ENCODE measurements around the gene CD109. TPM values are rescaled to one million over a fixed set of nuclear protein-coding genes. Genes with fewer than 3 reads are reported as not detected.

The CD109 gene
- total RNA-seq, 1 donor from 2014 or later: 1.5 TPM

GRCh38 chr6:73743081-73743480 lies 47.1 kb downstream of the CD109 start:
- H3K36me3 Mint-ChIP-seq: no peaks in the 10 kb centered on the region
- no peaks in the 10 kb centered on the region for H3K9me3 Mint-ChIP-seq
- no peak for DNase-seq (ENCODE audit: extremely low spot score, unreplicated experiment)
- peaks cover 6% of the 10 kb centered on the region for H3K27me3 Mint-ChIP-seq
- no peak overlapping the region for H3K27ac Mint-ChIP-seq
- H3K4me3 Mint-ChIP-seq: no peak overlapping the region
- H3K4me1 Mint-ChIP-seq (ENCODE audit: unreplicated experiment): no peaks in the 10 kb centered on the region
- no peak for TF ChIP-seq CTCF (conservative IDR thresholded peaks at IDR 0.05)

GRCh38 chr6:73743556-73743955 lies 47.6 kb downstream of the CD109 start:
- Mint-ChIP-seq H3K4me3 (no peak overlapping the region), H3K27me3 (peaks cover 5% of the 10 kb centered on the region), H3K27ac (no peak overlapping the region), H3K4me1 (ENCODE audit: unreplicated experiment) (no peaks in the 10 kb centered on the region), H3K9me3 (no peaks in the 10 kb centered on the region), H3K36me3 (no peaks in the 10 kb centered on the region)
- DNase-seq (ENCODE audit: extremely low spot score, unreplicated experiment): no peak
- TF ChIP-seq CTCF (conservative IDR thresholded peaks at IDR 0.05): no peak

- H3K27ac Mint-ChIP-seq: no peak overlapping the region
- no peak overlapping the region for H3K4me3 Mint-ChIP-seq
- no peaks in the 10 kb centered on the region for H3K9me3 Mint-ChIP-seq
- no peaks in the 10 kb centered on the region for H3K36me3 Mint-ChIP-seq
- H3K27me3 Mint-ChIP-seq: no peaks in the 10 kb centered on the region
- no peaks in the 10 kb centered on the region for H3K4me1 Mint-ChIP-seq (ENCODE audit: unreplicated experiment)
- no peak for DNase-seq (ENCODE audit: extremely low spot score, unreplicated experiment)
- no peak for TF ChIP-seq CTCF (conservative IDR thresholded peaks at IDR 0.05)
Measured at GRCh38 chr6:73746787-73747186, 50.8 kb downstream of the CD109 start.

- Mint-ChIP-seq H3K4me3 (no peak overlapping the region), H3K9me3 (no peaks in the 10 kb centered on the region), H3K36me3 (no peaks in the 10 kb centered on the region), H3K27me3 (no peaks in the 10 kb centered on the region), H3K27ac (no peak overlapping the region), H3K4me1 (ENCODE audit: unreplicated experiment) (no peaks in the 10 kb centered on the region)
- no peak for DNase-seq (ENCODE audit: extremely low spot score, unreplicated experiment)
- no peak for TF ChIP-seq CTCF (conservative IDR thresholded peaks at IDR 0.05)
Measured at GRCh38 chr6:73747289-73747688, 51.3 kb downstream of the CD109 start.

- no peak for DNase-seq (ENCODE audit: extremely low spot score, unreplicated experiment)
- Mint-ChIP-seq H3K36me3 (no peaks in the 10 kb centered on the region), H3K4me3 (no peak overlapping the region), H3K27me3 (no peaks in the 10 kb centered on the region), H3K4me1 (ENCODE audit: unreplicated experiment) (no peaks in the 10 kb centered on the region), H3K9me3 (no peaks in the 10 kb centered on the region), H3K27ac (no peak overlapping the region)
- no peak for TF ChIP-seq CTCF (conservative IDR thresholded peaks at IDR 0.05)
Measured at GRCh38 chr6:73752943-73753342, 56.9 kb downstream of the CD109 start.

- Mint-ChIP-seq H3K4me1 (ENCODE audit: unreplicated experiment) (no peaks in the 10 kb centered on the region), H3K36me3 (no peaks in the 10 kb centered on the region), H3K27ac (no peak overlapping the region), H3K4me3 (no peak overlapping the region), H3K27me3 (no peaks in the 10 kb centered on the region), H3K9me3 (no peaks in the 10 kb centered on the region)
- TF ChIP-seq CTCF (conservative IDR thresholded peaks at IDR 0.05): no peak
- no peak for DNase-seq (ENCODE audit: extremely low spot score, unreplicated experiment)
Measured at GRCh38 chr6:73766040-73766439, 70.0 kb downstream of the CD109 start.

Measured in type B pancreatic cell (in vitro differentiated cells).